Inflammatory macrophage treated with lipopolysaccharide for 1 hour (primary cell): ENCODE results near the gene CCDC136.

ENCODE experiments used
- DNase-seq, 2 donors: peaks; one replicate each; pipeline ENCODE4 v3.0.0-alpha.2; 2020 to 2022

Gene CCDC136

DNA sequence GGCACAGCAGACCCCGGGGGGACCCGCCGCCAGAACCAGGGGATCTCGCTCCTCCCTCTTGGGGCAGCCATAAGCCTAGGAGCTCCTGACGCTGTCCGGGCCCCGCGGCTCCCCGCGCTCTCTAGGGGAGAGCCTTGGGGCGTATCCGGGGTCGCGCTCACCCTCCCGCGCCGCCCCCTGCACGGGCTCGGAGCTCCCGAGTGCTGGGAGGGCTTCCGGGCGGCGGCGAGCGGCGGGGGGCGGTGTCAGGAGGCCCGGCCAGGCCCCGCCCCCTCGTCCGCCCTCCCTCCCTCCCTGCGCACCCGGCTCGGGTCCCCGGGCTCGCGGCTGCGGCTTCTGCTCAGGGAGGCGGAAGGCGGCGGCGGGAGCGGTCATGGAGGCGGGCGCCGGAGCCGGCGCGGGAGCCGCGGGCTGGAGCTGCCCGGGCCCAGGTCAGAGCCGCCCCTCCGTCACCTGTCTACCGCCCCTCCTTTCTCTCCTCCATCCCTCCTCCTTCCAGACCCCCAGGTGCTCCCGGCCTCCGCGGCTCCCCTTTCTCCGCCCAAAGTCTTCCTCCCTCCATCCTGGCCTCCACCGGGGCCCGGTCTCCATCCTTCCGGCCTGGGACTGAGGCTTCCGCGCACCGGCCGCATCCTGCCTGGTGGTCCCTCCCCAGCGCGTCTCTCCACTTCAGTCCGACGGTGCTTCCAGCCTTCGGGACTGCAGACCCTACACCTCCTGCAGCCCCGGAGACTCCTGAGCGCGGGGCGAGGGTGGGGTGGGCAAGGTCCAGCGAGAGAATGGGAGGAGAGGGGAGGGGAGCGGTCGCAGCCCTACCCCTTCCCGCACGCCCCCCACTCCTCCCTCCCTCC lies at the start of gene CCDC136:
Gene CCDC136 (plus strand): TSS at position 848 of the 851 bp plus-strand sequence. CDS start 444 bp downstream, outside the sequence.
- DNase-seq, result peak; percentile 18 to 49

DNA sequence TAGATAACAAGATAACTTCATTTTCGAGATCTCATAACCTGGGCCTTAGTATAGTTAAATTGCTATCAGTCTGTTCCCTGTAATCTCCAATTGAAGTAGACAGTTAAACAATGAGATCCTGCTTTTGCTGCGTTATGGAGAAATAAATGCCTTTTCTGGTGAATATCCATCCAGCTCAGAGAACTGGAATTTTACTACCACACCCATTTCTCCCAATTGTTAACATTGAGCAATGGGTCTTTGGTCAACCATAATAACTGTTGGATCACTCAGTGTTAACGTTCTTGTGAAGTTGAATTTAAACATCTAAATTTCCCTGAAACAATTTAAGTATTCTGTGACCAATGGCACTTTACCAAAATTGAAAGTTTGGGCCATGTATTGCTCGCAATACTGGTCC lies 49.6 kb upstream of the CCDC136 start:
- DNase-seq, result no peak

DNA sequence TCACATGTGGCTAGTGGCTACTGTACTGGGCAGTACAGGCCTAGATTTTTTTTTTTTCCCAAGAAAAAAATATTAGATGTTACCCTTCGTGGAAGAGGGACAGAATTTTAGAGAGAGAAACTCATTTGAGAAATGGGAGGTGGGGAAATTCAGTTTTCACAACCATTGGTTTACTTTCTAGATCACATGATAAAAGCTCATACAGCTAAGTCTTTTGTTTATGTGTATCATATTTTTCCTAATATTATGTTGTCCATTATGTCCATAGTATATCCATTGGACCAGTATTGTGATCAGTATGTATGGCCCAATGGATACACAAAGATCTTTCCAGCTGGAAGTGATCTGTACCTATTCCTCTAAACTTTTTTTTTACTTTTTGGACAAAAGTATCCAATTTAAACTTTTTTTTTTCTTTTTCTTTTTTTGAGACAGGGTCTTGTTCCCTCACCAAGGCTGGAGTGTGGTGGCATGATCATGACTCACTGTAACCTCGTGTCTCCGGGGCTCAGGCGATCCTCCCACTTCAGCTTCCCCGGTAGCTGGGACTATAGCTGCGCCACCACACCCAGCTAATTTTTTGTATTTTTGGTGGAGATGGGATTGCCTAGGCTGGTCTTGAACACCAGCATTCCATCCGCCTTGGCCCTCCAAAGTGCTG lies 48.5 kb upstream of the CCDC136 start:
- DNase-seq, result peak; percentile 54 to 78

GRCh38 chr7:128744366-128744905 lies 47.3 kb upstream of the CCDC136 start:
- peak; percentile 29 to 53 for DNase-seq

DNA sequence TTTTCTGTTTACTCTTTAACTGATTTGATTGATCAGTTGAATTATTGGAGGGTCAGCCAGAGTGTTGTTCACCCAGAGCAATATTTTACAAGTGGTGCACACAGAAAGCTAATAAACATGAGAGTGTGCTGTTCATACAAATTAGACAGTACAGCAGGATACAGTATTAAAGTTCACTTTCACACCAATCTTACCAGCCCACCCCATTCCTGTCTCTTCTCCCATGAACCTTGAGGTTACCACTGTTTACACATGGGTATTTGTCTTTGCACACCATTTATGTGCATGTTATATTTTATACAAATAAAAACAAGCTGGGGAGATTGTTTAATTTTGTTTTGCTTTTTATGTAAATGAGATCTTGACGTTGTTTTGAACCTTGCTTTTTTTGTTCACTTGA lies 46.1 kb upstream of the CCDC136 start:
- no peak for DNase-seq

- DNase-seq, result no peak
Observed at GRCh38 chr7:128747327-128748079, 44.3 kb upstream of the CCDC136 start.

- no peak for DNase-seq
Observed at GRCh38 chr7:128752251-128752650, 39.5 kb upstream of the CCDC136 start.

- no peak for DNase-seq
Observed at GRCh38 chr7:128755075-128755818, 36.5 kb upstream of the CCDC136 start.

GRCh38 chr7:128755819-128756476 lies 35.8 kb upstream of the CCDC136 start:
- DNase-seq, result no peak

DNA sequence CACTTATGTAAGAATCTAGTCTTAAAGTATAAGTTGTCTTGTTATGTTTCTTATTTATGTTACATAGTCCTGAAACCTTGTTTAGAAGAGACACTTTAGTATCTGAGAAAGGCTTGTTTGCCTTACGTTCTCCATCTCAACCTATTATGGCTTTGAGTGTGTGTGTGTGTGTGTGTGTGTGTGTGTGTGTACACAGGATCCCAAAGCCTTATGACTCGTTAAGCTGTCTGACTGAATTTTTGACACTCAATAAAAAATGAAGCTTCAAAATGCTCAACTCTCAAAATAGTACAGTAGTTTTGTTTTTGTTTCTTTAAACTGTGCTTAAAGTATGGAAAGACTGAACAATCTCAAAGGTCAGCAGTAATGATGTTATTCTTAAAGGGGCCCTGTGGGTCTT lies 34.6 kb upstream of the CCDC136 start:
- DNase-seq, result no peak

DNA sequence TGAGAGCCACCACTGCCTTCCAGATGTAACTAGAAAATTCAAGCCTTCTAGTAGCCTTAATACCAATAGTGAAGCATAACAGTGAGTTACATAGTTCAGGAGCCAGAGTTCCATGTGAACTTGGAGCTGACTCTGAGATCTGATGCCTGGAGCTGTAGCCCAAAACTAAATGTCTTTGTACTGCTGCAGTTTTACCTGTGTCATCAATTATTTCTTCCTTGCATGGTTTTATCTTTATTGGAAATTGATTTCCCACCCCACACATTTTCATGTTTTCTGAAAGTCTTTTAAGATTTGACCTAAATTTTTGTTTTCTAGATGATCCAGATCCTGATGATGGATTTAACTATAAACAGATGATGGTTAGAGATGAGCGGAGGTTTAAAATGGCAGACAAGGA lies 33.2 kb upstream of the CCDC136 start:
- DNase-seq, result no peak

DNA sequence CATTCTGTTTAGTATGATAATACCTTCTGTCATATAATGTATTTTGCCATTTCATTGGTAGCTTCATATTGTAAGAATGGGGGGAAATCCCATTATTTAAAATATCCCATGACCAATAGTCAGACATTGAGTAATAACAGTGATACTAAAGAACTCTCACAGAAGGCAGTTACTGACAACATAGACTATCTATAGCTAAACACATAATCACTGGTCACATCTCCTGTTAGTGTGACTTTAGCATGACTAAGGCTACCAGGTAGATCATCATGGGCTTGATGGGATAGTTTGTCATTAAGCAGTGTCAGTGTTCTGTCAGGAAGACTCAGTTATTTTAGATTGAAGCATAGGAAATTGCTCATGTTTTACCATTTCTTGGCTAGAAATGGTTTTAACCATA lies 32.5 kb upstream of the CCDC136 start:
- peak; percentile 39 to 81 for DNase-seq

GRCh38 chr7:128763541-128763940 lies 28.2 kb upstream of the CCDC136 start:
- no peak for DNase-seq

DNA sequence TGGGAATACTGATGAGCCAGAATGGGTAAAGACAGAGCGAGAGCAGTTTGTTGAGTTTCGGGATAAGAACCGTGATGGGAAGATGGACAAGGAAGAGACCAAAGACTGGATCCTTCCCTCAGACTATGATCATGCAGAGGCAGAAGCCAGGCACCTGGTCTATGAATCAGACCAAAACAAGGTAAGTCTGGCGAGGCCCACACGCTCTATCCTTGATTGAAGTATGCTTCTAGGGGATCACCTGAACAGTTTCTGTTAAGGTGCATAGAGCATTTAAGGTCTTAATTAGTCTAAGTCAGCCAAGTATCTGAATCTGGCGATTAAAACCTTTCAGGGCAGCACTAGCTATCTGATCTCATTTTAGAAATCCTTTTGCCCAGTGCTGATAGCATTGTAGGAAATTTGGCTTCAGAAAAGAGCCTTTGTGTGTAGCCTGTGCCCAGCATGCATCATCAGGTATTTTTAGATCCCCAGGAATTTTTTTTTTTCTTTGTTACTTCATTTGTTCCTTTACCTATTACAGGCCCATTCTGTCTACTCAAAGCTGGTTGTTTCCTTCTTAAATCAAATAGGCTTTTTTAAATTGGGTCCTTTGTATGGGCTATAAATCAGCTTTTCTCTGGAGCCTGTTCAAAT lies 24.2 kb upstream of the CCDC136 start:
- no peak for DNase-seq

GRCh38 chr7:128770233-128770632 lies 21.5 kb upstream of the CCDC136 start:
- DNase-seq, result no peak

DNA sequence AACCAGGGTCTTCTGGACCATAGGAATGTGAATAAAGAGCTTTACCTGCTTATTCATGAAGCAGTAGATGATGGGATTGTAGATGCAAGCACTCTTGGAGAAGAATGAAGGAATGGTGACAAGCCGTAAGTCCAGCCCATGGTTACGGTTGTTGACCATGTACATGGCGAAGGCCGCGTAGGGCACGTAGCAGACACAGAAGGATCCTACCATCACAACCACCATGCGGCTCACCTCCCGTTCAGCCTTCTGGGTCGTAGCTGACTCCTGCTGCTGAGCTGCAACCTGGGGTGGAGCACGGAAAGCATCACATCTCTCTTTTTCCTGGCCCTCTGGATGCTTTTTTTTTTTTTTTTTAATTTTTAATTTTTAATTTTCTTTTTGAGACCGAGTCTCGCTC lies 18.2 kb upstream of the CCDC136 start:
- DNase-seq, result no peak

DNA sequence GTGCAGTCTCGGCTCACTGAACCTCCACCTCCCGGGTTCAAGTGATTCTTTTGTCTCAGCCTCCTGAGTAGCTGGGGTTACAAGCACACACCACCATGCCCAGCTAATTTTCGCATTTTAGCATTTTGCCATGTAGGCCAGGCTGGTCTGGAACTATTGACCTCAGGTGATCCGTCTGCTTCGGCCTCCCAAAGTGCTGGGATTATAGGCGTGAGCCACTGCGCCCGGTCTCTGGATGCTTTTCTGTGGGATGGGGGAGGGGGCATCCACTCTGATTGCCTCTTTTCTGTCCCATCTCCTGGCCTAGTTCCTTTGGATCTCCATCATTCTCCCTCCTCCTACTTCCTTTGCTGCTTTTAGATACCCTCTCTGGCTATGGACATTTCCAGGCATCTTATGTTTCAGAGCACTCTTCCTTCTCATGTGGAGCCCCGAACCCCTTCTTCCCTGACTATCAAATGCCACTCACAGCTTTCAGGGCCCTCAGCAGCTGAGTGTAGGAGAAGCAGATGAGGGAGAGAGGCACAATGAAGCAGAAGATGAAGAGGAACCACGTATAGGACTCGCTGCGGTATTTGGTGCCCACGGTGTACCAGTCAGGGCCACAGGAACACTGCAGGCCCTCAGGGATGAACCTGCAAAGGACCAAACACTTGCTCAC lies 17.6 kb upstream of the CCDC136 start:
- DNase-seq, result no peak

DNA sequence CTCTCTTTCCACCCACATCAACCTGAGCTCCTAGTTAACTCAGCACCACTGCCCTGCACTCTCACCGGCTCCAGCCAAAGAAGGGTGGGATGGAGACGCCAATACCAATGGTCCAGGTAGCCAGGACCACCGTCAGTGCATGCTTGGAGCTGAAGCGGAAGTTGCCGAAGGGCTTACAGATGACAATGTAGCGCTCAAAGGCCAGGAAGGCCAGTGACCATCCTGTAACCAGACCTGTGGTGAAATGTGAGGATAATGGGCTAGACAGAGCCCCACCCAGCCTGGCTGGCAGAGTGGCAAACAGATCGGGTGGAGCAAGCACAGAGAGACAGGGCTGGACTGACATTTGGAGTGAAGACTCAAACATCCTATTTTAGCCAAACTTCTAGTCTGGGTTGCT lies 16.8 kb upstream of the CCDC136 start:
- DNase-seq, result no peak

DNA sequence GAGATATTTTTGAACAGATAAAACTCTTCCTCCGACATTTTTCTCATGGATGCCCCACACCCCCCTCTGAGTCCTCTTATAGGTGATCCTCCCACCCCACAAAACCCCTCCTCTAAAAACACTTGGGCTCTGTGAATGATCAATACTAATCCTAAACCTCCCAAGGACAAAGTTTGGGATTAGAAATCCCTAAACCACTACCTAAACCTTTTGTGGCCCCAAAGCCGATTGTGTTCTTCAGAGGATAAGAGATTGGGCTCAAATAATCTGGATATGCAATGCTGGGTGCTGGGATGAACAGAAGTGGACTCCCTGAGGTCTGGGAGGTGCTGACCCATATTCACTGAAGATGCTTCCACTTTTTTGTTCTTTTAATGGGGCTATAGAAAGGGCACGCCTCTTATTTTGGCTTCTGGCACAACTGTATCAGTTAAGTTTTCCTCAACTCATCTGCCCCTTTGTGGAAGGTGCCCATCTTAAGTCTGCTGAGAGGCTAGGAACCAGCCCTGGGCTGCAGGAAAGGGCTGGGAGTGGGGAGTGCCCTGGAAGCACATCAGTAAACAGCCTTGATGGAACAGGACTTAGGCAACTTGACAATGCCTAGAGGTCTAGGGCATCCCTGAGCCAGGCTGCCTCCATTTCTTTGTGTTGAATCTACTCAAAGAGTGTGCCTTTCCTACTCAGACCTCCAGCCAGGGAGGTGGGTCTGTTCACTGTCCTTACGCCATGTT lies 15.9 kb upstream of the CCDC136 start, which contains the start of gene OPN1SW:
Gene OPN1SW (minus strand): TSS at position 51 of the 731 bp plus-strand sequence. CDS start 13 bp downstream, at position 38.
- no peak for DNase-seq
